OCI-LY7 (cell line): ENCODE measurements around the gene SPRR5. TPM values are rescaled to one million over a fixed set of nuclear protein-coding genes. Genes with fewer than 3 reads are reported as not detected.

ENCODE experiments used
- BruUV-seq: library from RNA; stranded (reverse); fragments of 400-500 nt; replicated peaks from 2 replicates; lab custom pipeline; 2021; lab: Mats Ljungman, UMichigan
- CTCF ChIA-PET: fragments of 300-600 bp; sonication (Branson Sonifier 250); formaldehyde crosslinking; loops from one replicate; lab custom pipeline; 2022; ENCODE audit warnings: antibody characterized with exemption; ENCODE audit not compliant: unreplicated experiment; lab: Charles Lee
- POLR2A ChIA-PET: fragments of 300-600 bp; sonication (Branson Sonifier 250); formaldehyde crosslinking; loops from one replicate; lab custom pipeline; 2022; ENCODE audit warnings: antibody characterized with exemption; lab: Charles Lee
- DNase-seq: peaks from one replicate; pipeline ENCODE4 v3.0.0-alpha.2; 2015; ENCODE audit warnings: low spot score
- H2AFZ ChIP-seq: fragments of 200-600 bp; sonication (generic), shearing (Covaris generic); 2 replicates; pipeline ENCODE4 v1.6.1; 2014; ENCODE audit warnings: mild to moderate bottlenecking, antibody characterized with exemption, low read length, moderate library complexity
- H3K27ac ChIP-seq: fragments of 200-600 bp; sonication (generic); 2 replicates; pipeline ENCODE4 v1.5.1; 2014; ENCODE audit warnings: mixed run types, low read depth, mild to moderate bottlenecking, moderate library complexity, low read length, inconsistent platforms; ENCODE audit not compliant: poor library complexity, severe bottlenecking
- H3K36me3 ChIP-seq: fragments of 200-600 bp; sonication (generic); 2 replicates; pipeline ENCODE4 v1.6.1; 2014; ENCODE audit warnings: mild to moderate bottlenecking, antibody characterized with exemption, low read length, moderate library complexity, mixed read lengths; ENCODE audit not compliant: insufficient read depth
- H3K4me1 ChIP-seq: fragments of 200-600 bp; sonication (generic); 2 replicates; pipeline ENCODE4 v1.5.1; 2014; ENCODE audit warnings: mild to moderate bottlenecking, low read length; ENCODE audit not compliant: insufficient read depth, poor library complexity, severe bottlenecking
- H3K4me2 ChIP-seq: fragments of 200-600 bp; sonication (generic); 2 replicates; pipeline ENCODE4 v1.6.1; 2014; ENCODE audit warnings: mild to moderate bottlenecking, low read length
- H3K4me3 ChIP-seq: fragments of 200-600 bp; sonication (generic); 2 replicates; pipeline ENCODE4 v1.5.1; 2014; ENCODE audit warnings: mild to moderate bottlenecking, low read depth, low read length; ENCODE audit not compliant: poor library complexity, severe bottlenecking
- H3K79me2 ChIP-seq: fragments of 200-600 bp; sonication (generic); 2 replicates; pipeline ENCODE4 v1.6.1; 2016; ENCODE audit warnings: low read depth, mild to moderate bottlenecking, low read length, moderate library complexity, mixed read lengths; ENCODE audit not compliant: insufficient read depth
- H3K9me2 ChIP-seq: fragments of 200-600 bp; sonication (generic); 2 replicates; pipeline ENCODE4 v1.6.1; 2016; ENCODE audit warnings: mild to moderate bottlenecking, low read length, mixed read lengths; ENCODE audit not compliant: insufficient read depth
- H3K9me3 ChIP-seq: fragments of 200-600 bp; sonication (generic); 2 replicates; pipeline ENCODE4 v1.6.1; 2014; ENCODE audit warnings: mild to moderate bottlenecking, mixed run types, low read length, mixed read lengths
- H4K20me1 ChIP-seq: fragments of 200-600 bp; sonication (generic); 2 replicates; pipeline ENCODE4 v1.6.1; 2014; ENCODE audit warnings: mild to moderate bottlenecking, antibody characterized with exemption, low read length, moderate library complexity, mixed read lengths; ENCODE audit not compliant: insufficient read depth
- EZH2phosphoT487 ChIP-seq: fragments of 200-600 bp; sonication (generic); IDR thresholded peaks from 2 replicates; pipeline ENCODE4 v1.6.1; 2018; ENCODE audit warnings: low read depth, borderline replicate concordance, mild to moderate bottlenecking, mixed run types, antibody characterized with exemption, low read length, moderate library complexity, mixed read lengths
- intact Hi-C: fragments of 100-400 bp; cut with micrococcal nuclease; formaldehyde crosslinking; loops from one replicate; pipeline ENCODE4 v1.10.0; 2022; ENCODE audit not compliant: unreplicated experiment
- total RNA-seq, 2 experiments: library from RNA; depleted of rRNA in 1 of 2; stranded (reverse); fragments of >200 nt in 1 of 2; shearing (Covaris generic) in 1 of 2; gene quantifications; 2 replicates each; pipeline ENCODE4 v1.2.3, GENCODE V29; 2014 to 2022
- TF ChIP-seq, protein P1 (sequence below): fragments of 200-600 bp; sonication (generic); conservative IDR thresholded peaks from 2 replicates; pipeline ENCODE4 v1.5.1; 2014; ENCODE audit warnings: mild to moderate bottlenecking, antibody characterized with exemption, low read length, moderate library complexity, mixed read lengths

The SPRR5 gene
- total RNA-seq, 2 experiments from 2014 or later = not detected

DNA sequence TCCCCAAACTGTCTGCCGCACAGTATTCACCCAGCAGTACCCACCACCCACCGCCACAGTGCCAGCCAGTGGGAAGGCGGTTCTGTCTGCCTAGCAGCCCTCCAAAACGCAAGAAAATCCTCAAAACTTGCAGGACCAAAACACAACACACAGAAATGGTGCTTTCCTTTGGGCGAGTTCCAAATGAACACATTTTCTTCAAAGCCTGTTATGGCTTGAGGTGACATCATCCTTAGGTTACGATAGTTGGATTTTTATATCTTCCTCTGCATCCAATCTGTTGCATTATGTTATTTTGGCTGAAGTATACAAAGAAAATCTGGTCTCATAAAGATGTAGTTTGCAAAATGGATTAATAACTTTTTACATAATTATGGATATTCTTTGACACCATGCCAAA, 46.2 kb downstream of the SPRR5 start:
- Histone ChIP-seq H3K79me2 (no peaks in the 10 kb centered on the region), H3K4me3 (no peak overlapping the region), H3K9me2 (no peaks in the 10 kb centered on the region), H4K20me1 (no peaks in the 10 kb centered on the region), H3K4me2 (no peak overlapping the region), H2AFZ (no peak overlapping the region), H3K4me1 (no peaks in the 10 kb centered on the region), H3K36me3 (no peaks in the 10 kb centered on the region), H3K9me3 (no peaks in the 10 kb centered on the region), H3K27ac (no peak overlapping the region)
- intact Hi-C loops = no loop called here
- POLR2A ChIA-PET = no interaction called here
- CTCF ChIA-PET = no interaction called here
- no peak for TF ChIP-seq EZH2phosphoT487
- TF ChIP-seq, protein P1, sequence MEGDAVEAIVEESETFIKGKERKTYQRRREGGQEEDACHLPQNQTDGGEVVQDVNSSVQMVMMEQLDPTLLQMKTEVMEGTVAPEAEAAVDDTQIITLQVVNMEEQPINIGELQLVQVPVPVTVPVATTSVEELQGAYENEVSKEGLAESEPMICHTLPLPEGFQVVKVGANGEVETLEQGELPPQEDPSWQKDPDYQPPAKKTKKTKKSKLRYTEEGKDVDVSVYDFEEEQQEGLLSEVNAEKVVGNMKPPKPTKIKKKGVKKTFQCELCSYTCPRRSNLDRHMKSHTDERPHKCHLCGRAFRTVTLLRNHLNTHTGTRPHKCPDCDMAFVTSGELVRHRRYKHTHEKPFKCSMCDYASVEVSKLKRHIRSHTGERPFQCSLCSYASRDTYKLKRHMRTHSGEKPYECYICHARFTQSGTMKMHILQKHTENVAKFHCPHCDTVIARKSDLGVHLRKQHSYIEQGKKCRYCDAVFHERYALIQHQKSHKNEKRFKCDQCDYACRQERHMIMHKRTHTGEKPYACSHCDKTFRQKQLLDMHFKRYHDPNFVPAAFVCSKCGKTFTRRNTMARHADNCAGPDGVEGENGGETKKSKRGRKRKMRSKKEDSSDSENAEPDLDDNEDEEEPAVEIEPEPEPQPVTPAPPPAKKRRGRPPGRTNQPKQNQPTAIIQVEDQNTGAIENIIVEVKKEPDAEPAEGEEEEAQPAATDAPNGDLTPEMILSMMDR = no peak
- BruUV-seq = no TSS peak
- DNase-seq = no peak

DNA sequence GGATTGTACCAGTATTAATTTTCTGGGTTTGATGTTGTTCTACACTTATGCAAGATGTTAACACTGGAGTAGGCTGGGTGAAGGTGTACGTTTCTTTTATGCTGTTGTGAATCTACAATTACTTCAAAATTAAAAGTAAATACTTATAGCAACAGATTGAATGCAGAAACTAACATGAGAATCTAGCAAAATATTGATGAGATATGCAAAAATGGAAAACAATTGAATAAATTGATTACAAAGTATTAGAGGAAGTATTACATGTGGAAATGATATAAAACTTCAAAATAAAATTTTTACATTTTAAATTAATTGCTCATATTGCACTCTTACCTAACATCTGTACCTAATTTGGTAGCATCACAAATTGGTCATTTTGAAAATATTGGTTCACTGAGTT, 48.8 kb downstream of the SPRR5 start:
- POLR2A ChIA-PET = interaction anchor here (0.6 kb wide), 1 partner anchor 295 kb away, joined by 3 read pairs; no protein-coding TSS in a partner anchor
- BruUV-seq = no TSS peak
- intact Hi-C loops = no loop called here

More for the DNA sequence above, 48.8 kb downstream of the SPRR5 start:
- H3K4me2 ChIP-seq = no peak overlapping the region
- CTCF ChIA-PET = no interaction called here
- H3K36me3 ChIP-seq = no peaks in the 10 kb centered on the region
- H3K4me3 ChIP-seq = no peak overlapping the region
- H3K79me2 ChIP-seq = no peaks in the 10 kb centered on the region
- H3K27ac ChIP-seq = no peak overlapping the region
- H3K4me1 ChIP-seq = no peaks in the 10 kb centered on the region
- no peaks in the 10 kb centered on the region for H3K9me3 ChIP-seq
- DNase-seq = no peak
- TF ChIP-seq, protein P1 = no peak
- TF ChIP-seq EZH2phosphoT487 = no peak
- no peaks in the 10 kb centered on the region for H3K9me2 ChIP-seq
- H4K20me1 ChIP-seq = no peaks in the 10 kb centered on the region
- no peak overlapping the region for H2AFZ ChIP-seq
